ENCODE data around the gene GDPD1.
"Not testable (repeated sequence)": the region's sequence is repeated elsewhere in the genome, so short reads cannot be mapped to it uniquely, and the experiment has no call there.

Gene GDPD1

GRCh38 chr17:59220328-59221158 lies at the start of gene GDPD1:
TSS of gene GDPD1 (plus strand) at chr17:59220511. CDS start at chr17:59220610, 99 bp downstream.
- peak; percentile 81 for DNase-seq

DNA sequence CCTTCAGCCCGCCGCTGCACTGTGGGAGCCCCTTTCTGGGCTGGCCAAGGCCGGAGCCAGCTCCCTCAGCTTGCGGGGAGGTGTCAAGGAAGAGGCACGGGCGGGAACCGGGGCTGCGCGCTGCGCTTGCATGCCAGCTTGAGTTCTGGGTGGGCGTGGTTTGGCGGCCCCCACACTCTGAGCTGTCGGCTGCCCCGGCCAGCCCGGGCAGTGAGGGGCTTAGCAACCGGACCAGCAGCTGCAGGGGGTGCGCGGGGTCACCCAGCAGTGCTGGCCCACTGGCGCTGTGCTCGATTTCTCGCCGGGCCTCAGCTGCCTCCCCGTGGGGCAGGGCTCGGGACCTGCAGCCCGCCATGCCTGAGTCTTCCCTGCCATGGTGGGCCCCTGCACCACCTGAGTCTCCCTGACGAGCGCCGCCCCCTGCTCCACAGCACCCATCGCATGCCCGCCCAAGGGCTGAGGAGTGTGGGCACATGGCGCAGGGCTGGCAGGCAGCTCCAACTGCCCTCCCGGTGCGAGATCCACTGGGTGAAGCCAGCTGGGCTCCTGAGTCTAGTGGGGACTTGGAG lies 47.8 kb upstream of the GDPD1 start:
- DNase-seq = no peak

- no peak for DNase-seq
These were observed 45.6 kb upstream of the GDPD1 start for GRCh38 chr17:59174671-59175070.

DNA sequence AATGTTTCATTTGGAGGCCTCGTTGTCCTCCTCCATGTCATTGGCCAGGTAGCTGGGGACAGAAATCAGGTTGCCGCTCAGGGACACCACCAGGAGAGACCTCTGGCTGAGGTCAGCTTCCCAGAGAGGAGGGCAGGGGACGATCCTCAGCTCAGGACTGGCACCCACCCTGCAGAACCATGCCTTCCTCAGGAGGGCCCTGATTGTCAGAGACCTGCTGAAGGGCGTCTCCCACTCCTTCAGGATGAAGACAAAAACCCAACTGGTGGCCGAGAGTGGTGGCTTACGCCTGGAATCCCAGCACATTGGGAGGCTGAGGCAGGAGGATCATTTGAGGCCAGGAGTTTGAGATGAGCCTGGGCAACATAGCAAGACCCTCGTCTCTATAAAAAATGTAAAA lies 45.2 kb upstream of the GDPD1 start:
- no peak for DNase-seq

GRCh38 chr17:59178266-59178985 lies 41.9 kb upstream of the GDPD1 start:
- DNase-seq = no peak

DNA sequence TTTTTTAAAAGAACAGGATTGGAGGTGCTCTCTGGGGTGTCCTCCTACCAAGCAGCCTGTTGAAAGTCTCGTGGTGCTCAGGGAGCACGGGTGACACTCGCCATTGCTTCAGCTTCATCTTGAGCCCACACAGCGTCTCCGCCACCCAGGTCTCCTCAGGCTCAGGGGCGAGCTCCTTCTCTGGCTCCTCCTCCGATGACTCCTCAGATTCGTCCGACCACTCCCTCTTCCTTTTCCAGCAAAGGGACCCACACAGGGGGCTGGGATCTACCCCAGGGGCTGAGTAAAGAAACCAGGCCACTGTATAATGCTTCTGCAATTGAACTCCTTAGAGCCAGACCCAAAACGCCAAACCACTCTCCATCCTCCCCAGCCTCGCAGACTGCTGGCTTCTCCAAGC lies 40.7 kb upstream of the GDPD1 start:
- not testable (repeated sequence) for DNase-seq

DNA sequence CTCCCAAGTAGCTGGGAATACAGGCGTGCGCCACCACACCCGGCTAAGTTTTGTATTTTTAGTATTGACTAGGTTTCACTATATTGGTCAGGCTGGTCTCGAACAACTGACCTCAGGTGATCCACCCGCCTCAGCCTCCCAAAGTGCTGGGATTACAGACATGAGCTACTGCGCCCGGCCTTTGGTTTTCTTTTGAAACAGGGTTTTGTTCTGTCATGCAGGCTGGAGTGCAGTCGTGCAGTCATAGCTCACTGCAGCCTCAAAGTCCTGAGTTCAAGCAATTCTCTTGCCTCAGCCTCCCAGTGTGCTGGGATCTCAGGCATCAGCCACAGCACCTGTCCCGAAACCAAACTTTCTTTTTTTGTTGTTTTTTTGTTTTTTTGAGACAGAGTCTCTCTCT lies 39.7 kb upstream of the GDPD1 start:
- DNase-seq = no peak

DNA sequence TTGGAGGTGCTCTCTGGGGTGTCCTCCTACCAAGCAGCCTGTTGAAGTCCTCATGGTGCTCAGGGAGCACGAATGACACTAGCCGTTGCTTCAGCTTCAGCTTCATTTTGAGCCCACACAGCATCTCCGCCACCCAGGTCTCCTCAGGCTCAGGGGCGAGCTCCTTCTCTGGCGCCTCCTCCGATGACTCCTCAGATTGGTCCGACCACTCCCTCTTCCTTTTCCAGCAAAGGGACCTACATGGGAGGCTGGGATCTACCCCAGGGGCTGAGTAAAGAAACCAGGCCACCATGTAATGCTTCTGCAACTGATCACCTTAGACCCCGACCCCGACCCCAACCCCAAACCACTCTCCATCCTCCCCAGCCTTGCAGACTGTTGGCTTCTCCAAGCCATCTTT lies 38.8 kb upstream of the GDPD1 start:
- no peak for DNase-seq

DNA sequence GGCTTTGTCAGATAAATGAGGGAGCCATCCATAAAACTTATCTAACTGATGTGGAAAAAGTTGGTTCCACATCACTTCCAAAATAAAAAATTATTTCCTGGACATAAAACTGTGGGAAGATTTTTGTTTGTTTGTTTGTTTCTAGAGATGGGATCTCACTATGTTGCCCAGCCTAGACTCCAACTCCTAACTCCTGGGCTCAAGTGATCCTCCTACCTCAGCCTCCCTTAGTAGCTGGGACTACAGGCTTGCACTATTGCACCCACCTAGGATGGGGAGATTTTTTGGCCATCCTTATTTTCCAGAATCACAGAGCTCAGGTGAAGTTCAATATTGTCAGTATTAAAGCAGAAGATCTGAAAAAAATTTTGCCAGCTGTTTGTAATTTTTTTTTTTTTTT lies 34.3 kb upstream of the GDPD1 start:
- no peak for DNase-seq

DNA sequence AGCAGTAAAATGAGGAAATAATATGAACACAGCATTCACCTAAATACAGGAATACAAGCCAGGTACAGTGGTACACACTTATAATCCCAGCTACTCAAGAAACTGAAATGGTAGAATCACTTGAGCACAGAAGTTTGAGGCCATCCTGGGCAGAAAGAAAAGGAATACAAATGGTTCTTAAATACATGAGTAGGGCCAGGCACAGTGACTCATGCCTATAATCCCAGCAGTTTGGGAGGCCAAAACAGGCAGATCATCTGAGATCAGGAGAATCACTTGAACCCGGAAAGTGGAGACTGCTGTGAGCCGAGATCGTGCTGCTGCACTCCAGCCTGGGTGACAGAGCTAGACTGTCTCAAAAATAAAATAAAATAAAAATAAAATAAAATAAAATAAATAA lies 33.5 kb upstream of the GDPD1 start:
- no peak for DNase-seq

GRCh38 chr17:59190806-59191205 lies 29.5 kb upstream of the GDPD1 start:
- DNase-seq = no peak

DNA sequence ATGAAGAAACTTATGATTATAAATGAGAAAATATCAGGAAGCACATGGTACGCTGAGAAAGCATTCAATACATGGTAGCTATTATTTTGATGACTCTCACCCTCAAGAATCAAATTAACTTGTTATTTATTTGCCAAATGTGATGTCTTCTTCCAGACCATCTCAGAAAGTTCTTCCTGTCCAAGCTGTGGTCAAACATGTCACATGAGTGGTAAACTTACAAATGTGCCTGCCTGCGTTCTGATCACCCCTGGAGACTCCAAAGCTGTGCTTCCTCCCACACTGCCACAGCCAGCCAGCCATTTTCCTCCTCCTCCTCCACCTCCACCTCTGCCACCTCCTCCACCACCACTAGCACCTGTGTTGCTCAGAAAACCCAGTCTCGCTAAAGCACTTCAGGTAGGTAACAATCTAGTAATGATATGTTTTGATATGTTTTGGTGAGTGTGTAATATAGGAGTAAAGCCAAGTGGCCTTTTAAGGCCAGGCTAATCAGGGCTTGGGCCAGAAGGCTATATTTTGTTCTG lies 26.9 kb upstream of the GDPD1 start:
- no peak for DNase-seq

DNA sequence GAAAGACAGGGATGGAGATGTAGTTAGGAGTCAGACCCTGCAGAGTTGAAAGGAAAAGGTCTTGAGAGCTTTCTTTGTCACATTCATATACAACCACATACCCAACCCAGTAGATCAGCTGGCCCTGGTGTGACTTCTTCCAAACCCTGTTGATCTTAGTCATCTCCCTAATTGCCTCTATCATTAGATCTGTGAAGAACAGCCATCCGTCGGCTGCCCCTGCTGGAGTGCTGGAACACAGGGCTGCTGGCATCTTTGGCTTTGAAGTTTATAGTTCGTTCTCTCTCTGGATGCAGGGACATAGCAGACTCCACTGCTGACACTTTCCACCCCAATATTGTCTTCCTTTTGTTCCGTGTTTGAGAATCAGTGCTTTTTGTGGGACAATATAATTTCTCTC lies 20.9 kb upstream of the GDPD1 start:
- no peak for DNase-seq

DNA sequence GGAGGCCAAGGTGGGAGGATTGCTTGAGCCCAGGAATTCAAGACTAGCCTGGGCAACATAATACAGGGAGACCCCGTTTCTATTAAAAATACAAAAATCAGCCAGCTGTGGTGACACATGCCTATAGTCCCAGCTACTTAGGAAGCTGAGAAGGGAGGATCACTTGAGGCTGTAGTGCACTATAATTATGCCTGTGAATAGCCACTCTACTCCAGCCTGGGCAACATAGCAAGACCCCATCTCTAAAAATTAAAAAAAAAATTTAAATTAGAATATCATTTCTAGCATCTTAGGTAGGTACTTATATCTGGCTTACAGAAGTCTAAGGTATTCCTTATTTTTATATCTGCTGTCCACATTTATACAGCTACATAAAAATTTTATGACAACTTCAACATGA lies 18.0 kb upstream of the GDPD1 start:
- DNase-seq = no peak

DNA sequence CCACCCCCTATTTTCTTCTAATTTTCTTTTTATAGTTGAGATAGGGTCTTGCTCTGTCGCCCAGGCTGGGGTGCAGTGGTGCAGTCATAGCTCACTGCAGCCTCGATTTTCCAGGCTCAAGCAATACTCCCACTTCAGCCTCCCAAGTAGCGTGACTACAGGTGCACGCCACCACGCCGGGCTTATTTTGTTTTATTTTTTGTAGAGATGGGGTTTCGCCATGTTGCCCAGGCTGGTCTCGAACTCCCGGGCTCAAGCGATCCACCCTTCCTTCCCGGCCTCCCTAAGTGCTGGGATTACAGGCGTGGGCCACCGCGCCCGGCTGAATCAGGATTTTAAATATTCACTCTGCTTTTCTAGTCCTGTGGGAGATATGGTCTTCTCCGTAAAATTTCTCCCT lies 941 bp upstream of the GDPD1 start:
- no peak for DNase-seq

DNA sequence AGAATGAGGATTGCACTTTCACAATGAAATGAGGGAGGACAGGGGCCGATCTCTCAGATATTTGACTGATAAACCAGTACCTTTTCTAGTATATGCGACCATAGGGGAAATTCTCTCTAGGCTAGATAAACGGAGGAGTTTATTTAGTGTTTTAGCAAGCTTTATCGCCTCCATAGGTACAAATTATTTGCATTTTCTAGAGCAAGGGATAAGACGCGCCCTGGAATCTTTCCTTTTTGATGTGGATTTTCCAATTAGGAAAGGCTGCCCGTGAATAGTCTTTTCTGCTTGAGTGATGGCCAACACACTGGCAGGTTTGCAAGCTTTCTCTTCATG lies 351 bp upstream of the GDPD1 start:
- DNase-seq = no peak

- DNase-seq = no peak
These were observed 992 bp downstream of the GDPD1 start for GRCh38 chr17:59221159-59221847.

- no peak for DNase-seq
These were observed 3.5 kb downstream of the GDPD1 start for GRCh38 chr17:59223813-59224212.

- DNase-seq = not testable (repeated sequence)
These were observed 8.3 kb downstream of the GDPD1 start for GRCh38 chr17:59228588-59228987.

DNA sequence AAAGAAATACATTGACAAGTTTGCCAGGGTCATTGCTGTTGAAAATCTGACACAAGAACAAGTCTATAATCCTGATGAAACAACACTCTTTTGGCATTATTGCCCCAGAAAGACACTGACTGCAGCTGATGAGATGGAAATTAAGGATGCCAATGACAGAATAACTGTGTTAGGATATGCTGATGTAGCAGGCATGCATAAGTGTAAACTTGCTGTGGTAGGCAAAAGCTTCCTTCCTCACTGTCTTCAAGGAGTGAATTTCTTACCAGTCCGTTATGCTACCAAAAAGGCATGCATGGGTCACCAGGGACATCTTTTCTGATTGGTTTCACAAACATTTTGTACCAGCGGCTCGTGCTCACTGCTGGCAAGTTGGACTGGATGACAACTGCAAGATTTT lies 10.5 kb downstream of the GDPD1 start:
- no peak for DNase-seq

- no peak for DNase-seq
These were observed 14.3 kb downstream of the GDPD1 start for GRCh38 chr17:59234631-59235030.

DNA sequence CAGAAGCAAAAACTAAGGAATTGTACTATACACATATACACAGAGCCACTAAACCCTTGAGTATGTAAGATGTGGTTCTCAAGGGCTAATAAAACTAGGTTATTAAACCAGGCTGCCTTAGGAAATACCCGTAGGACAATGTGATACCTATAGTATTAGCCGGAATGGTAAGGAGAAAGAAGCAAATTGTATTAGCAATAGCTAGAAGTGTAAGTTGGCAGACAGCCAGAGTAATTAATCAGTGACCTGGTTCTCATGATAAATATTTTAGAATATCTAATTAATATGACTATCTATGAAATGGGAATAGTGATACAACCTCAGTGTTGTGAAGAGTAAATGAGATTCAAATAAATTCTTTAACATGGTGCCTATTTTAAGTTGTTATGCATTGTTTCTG lies 18.6 kb downstream of the GDPD1 start:
- DNase-seq = no peak

DNA sequence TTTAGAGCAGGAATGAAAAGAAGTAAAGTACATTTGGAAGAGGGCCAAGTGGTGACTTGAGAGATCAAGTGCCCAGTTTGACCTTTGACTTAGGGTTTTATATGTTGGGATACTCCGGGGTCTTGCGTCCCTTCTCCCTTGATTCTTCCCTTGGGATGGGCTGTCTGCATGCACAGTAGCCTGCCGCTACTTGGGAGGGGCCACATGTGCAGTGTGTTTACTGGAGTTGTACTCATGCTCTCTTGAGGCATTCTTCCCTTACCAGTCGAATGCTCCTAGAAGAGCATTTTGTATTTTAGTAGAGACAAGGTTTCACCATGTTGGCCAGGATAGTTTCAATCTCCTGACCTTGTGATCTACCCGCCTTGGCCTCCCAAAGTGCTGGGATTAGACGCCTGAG lies 23.8 kb downstream of the GDPD1 start:
- no peak for DNase-seq
